SHP77 (cell line): ENCODE measurements around the gene CYP11A1.
A peak's percentile ranks its signal among the peaks of the same experiment; 100 is the strongest.

Experiments
- DNase-seq, 2 experiments: peaks; one replicate each; lab custom pipeline; 2025; lab: John Stamatoyannopoulos, UW

Gene CYP11A1

DNA sequence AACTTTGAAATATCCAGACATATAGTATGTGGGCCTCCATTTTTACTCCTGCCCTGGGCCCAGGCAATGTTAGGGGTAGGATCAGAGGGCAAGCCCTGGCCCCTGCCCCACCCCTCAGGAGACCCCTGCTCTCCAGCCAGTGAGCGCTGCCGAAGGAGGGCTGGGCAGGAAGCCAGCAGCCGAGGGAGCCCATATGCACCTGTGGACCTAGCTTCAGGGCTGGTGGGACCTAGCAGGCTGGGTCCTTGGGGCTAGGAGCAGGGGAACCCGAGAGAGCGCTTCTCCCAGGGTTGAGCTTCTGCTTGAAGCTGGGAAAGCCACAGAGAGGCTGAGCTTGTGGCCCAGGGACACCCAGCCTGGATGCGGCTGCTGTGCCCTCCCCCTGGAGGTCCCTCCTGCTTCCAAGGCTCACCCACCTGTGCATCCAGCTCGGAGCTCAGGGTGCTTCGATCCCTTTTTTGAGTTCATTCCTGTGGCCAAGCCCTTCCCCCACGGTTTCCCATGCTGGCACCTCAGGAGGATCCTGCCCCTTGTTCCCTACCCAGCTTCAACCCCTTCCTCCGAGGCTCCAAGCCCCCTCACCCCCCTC lies 21.0 kb upstream of the CYP11A1 start:
- no peak for DNase-seq

DNA sequence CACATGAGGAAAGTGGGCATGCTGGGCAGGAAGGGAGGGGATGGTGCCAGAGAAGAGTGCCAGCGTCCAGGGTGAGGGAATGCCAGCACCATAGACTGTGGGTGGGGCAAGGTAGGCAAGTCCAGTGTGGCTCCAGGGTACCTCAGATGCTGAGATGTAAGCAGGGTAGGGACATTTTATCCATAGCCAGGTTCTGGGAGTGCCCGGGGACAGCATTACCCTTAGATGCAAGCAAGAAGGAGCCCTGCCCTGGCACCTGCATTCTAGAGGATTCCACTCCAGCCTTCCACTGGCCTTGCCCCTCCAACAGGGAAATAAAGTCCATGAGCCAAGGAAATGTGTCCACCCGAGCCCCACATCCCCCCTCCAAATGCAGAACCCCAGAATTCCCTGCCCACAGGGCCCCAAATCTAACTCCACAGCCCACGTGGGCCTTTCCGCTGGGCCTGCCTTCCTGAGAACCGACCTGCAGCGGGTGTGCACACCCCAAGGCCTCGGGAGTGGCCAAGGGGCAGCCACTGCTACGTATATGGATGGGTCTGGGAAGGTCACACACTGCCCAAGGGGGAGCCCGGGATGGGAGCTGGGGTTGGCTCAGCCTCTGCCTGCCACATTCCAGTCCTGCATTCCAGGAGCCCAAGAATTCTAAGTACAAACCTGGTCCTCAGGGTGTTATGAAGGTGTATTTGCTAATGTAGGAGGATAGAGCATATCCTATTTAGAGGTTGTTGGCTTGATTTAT lies 20.3 kb upstream of the CYP11A1 start:
- DNase-seq: no peak

DNA sequence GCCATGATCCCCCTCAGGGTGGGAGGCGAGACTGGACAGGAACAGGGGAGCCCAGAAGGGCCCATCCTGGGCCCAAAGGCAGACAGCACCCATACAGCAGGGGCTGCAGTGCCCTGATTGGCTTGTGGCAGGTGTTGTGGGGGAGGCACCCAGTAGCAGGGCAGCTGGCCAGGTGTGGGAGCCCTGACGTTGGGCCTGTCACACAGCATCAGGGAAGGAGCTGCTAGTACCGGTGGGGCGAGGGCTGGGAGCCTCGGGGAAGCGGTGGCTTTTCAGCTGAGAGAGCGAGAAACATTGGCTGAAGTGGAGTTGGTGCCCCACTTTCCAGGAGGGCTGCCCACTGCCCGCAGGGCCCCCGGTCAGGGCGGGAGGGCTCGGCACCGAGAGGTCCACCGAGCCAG lies 19.7 kb upstream of the CYP11A1 start:
- DNase-seq: no peak

DNA sequence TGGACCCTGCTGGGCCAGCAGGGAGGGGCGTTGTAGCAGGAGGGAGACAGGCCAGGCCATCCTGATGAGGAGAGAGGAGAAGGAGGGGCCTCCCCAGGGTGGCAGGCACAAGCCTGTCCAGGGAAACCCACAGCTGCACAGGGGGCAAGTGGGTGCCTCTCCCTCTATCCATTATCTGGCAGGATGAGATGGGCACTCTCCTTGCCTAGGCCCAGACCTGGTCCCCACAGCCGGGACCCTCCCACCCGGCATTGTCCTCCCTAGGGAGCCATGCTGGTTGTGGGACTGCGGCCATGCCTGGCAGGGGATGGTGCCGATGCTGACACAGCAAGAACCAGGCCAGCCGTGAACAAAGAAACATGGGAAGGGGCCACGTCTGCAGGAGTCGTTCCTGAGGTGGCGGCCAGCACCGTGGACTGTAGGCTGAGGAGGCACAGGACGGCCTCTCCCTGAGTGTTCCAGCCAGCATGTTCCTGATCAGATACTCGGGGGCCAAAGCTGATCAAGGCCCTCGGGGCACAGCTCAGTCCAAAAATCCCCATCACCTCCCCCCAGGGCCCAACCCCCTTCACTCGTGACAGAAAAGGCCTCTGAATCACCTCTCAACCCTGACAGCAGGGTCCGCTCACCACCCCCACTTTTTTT lies 19.2 kb upstream of the CYP11A1 start:
- DNase-seq: no peak

DNA sequence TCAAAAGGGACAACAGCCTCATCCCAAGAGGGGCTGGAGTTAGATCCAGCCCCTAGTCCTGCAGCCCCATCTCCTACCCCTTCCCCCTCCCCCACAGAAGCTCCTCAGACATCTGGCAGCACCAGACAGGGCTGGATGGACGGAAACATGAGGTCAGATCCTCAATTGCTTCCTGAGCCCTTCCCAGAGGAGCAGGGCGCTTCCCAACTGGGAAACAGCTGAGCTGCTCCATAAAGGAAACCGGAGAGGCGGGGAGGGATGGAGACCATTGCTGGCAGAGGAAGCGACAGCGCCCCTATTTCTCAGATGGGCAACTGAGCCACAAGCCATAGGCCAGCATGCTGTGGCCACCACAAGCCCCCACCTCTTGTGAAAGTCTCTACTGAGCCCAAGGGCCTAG lies 18.3 kb upstream of the CYP11A1 start:
- no peak for DNase-seq

DNA sequence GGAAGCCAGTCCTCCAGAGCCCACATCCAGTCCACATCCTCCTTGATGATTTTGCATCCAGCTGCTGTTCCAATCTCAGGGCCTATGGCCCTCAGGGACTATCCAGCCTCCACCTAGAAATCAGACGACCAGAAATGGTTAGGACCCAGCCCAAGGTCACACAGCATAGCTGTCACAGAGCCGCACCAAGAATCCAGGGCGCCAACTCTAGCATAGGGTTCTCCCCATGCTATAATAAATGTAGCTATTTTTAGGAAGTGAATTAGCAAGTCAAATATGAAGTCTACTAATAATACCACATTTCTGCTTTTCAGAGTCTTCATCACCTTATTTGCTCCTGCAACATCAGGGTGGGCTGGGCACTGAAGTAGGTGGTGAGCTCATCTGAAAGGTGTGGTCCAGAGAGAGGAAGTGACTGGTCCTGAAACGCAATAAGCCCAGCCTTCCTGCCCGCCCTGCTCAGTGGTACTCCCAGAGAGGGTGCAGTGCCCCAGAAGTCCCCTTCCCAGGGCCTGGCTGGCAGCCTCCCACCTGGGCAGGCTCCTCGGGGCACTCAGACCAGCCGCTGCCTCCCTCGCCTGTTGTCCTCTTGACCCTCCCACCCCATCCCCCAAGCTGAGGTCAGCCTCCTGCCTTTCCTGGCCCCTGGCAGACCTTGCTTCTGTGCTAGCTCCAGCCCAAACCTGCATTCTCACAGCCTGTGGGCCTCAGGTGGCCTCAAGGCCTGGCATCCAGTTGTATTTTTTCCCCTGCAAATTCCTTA lies 17.6 kb upstream of the CYP11A1 start:
- no peak for DNase-seq

DNA sequence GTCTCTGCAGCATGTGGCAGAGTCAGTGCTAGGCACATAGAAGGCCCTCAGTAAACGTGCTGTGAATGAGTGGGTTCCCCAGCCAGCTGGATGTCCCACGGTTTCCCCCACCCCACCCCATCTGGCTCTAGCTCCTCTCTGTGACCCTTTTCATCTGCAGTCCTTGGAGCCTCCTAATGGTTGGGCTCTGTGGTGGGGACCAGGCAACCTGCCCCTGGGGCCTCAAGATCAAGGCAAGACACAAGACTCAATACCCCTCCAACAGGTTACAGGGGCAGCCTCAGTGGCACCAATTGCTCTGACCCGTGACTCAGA lies 17.1 kb upstream of the CYP11A1 start:
- DNase-seq: no peak

DNA sequence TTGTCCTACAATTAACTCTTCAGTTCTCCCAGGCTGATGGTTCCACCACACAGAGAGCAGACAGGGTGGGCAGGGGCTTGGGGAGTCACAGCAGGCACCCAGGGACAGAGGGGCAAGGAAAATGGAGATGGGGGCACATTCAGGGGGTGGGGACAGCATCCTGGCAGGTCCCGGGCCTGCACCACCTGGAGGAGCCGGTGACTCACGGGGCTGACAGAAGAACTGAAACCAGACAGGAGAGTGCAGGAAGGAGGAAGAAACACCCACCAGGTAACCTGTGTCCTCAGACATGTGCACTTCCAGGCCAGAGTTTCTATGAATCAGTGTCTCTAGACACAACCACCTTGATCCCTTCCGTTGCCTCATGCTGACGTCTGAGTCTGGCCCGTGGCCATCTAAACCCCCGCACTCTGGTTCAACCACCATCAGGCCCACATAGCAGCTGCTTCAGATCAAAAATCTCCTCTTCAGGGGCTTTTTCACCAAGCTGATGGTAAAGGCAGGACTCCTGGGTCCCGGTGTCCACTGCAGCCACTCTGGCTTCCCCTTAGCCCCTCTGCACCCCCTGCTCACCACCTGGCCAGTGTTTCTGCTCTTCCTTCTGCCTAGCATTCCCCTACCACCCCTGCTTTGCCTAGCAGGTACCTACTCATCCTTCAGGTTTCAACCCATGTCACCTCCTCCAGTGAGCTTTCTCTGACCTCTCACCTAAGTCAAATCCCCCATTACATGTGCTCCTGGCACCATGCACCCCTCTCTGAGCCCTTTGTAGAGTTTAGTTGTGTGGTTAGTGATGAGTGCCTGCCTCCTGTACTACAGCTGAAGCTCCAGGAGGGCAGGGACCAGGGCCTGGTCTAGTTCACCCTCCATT lies 16.5 kb upstream of the CYP11A1 start:
- no peak for DNase-seq

DNA sequence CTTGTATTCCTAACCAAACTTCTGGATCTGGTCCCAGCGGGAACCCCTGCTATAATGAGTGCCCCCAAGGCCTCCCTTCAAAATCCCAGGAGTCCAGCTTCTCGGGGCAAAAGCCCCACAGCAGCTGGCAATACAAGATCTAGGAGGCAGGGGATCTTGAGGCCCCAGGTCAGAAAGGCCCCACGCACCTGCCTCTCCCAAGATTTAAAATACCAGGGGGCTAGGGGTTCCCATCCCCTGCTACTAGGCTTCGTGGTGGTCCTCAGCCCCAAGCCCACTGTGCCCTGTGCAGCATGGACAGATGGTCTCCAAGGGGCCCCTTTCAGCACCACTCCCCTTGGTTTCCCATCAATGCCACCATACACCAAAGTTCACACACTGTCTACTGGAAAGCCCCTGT lies 15.8 kb upstream of the CYP11A1 start:
- no peak for DNase-seq

DNA sequence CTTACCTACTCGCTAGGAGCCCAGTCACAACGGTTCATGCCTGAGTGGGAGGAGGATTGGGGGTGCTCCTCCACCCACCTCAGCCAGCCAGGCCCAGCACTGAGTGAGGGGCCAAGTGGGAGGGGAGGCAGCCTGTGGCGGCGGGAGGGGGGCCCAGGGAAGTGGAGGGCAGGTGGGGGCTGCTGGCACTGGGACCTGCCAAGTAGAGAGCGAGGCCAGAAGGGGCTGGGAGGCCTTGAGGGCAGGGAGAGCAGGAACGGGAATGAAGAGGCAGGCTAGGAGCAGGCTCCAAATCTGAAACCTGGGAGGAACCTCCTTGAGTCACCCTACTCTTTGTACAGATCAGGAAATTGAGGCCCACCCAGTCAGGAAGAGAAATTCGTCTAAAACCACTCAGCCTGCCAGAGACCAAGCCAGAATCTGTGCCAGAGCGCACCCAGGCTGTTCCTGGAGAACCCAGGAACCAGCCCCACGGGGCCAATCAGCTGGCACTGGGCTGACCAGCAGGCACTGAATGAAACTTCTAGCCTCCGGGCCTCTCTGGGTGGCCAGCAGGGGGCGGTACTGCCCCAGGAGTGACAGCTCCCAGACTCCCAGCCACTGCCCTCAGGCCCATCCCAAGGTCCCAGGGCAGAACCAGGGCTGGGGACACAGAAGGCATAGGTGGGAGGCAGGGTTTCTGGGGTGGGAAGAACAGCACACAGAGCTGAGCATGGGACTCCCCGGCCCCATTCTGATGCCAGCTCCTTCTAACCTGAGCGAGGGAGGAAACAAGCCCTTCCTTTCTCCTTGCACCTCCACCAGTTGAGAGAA lies 14.8 kb upstream of the CYP11A1 start:
- DNase-seq: peak; percentile 64 to 66

DNA sequence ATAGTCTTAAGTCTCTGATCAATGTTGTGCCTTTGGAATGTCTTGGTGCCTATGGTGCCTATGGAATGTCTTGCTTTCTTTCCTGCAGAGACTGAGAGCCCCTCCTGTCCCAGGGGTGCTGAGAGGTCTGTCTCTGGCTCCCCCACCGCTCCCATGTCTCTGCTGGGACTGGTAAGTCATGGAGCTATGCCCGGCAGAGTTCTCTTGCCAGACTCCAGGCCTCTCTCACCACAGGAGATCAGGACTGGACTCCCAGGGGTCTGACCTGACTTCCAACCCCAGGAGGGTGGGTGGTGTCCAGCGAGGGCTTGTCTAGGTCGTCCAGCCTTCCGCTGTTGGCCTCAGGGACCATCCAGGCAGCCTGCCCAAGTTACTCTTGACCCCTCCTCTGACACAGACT lies 14.0 kb upstream of the CYP11A1 start:
- no peak for DNase-seq

DNA sequence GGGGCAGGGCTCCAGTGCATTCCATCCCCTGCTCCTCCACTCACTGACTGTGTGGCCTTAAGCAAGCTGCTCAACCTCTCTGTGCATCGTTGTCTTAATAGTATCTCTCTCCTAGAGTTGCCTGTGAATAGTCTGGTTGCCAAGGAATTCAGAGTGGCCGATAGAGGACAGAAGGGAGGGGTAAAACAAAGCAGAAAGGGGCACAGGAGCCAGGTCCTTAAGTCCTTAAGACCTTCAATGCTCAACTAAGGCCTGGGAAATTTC lies 13.7 kb upstream of the CYP11A1 start:
- no peak for DNase-seq

DNA sequence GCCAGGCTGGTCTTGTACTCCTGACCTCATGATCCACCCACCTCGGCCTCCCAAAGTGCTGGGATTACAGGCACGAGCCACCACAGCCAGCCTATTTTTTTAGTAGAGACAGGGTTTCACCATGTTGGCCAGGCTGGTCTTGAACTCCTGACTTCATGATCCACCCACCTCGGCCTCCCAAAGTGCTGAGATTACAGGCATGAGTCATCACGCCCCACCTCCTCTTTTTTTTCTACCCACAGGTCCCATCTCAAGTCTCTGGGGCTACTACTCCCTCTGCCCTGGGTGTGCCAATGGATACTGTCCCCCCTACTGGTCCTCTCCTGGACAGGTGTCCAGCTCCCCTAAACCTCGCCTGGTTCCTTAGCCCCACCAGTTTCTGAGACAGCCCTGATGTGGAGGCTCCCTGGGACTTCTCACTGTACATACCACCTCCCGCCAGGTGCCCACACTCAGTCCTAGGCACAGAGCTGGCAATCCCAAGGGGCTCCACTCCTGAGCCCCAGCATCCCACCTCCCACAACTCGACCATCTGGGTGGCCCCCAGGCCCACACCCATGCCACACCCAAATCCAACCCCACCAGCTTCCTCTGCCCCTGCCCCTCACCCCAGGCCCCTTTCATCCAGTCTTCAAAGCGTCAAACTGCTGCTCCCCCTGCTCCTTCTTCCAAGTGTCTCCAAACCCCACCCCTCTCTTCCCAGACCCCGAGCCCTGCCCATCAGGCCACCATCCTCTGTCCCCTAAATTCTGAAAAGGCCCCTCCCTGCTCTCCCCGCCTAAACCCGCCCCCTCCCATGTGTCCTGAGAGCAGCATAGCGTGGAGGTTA lies 13.1 kb upstream of the CYP11A1 start:
- no peak for DNase-seq

DNA sequence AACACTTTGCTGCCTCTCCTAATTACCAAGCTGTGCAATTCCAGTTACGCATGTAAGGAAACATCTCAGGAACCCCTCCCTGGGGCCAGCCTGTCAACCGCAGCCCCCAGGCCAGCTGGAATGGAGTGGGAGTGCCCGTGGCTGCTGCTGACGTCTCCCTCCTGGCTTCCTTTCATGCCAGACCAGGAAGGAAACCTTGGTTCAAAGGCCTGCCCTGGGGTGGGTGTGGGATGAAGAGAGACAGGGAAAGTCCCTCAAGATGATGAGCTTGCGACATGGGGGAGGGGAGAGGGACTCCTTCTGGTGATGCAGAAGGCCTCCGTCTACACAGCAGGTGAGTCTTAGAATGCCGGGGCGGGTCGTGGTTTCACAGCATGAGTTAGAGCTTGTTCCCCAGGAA lies 11.4 kb upstream of the CYP11A1 start:
- DNase-seq: no peak

DNA sequence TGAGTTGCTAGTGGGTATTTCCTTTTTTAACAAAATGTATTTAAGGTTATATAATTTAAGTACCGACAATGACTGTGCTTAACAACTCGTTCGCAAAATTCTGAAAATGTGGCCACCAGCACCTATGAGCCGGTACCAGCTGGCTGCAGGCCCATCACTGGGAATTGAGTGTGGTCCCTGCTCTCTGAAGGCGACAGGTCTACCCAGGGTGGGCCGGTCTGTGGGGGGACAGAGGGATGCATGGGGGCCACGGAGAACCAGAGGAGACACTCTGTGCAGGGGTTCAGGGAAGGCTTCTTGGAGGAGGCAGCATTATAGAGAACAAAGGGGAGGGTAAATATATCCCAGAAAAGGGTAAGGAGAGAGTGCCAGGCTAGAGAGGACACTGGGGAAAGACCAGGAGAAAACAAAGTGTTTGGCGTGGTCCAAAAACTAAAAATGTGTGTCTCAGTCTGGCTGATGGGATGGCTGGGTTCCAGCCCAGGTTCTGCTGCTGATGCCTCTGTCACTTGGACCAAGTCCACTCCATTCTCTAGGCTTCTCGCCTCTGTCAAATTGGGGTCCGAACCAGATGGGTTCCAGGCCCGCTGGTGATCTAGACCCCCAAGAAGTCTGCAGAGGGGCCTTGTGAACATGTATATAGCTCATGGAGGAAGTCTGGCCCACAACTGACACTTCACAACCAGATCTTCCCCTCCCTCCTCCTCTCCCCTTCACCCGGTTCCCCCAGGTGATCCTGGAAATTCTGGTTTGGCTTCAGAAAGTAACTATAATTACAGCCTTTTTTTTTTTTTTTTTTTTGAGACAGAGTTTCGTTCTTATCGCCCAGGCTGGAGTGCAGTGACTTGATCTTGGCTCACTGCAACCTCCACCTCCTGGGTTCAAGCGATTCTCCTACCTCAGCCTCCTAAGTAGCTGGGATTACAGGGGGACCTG lies 10.7 kb upstream of the CYP11A1 start:
- no peak for DNase-seq

DNA sequence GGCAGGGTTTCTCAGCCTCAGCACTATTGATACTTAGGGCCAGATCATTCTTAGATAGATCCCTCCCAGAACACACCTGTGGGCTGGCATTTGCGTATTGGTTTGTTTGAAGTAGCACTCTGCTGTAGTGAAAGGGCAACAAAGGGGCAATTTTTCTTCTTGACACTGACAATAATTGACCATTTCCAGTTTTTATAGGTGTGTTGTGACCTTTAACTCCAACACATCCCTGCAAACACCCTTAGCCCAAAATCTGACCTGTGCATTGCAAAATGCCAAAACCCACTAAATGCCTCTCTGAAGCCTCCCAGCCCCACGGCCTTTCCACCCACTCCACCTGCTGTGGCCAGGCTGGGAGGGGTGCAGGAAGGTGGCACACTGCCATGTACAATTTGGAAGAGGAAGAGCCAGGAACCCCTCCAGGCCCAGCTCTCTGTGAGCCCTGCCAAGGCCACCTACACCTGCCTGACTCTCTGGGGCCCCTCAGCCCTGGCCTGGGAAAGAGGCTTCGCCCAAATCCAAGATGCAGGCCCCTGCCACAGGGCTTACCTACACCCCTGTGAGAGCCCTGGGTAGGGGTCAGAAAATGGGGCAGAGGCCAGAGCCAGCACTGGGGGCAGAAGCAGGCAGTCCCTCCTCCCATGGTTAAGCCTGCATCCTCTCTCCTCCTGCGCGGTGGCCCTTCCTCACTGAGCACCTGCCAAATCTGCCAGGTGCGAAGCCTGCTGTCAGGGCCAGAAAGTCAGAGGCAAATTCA lies 9.6 kb upstream of the CYP11A1 start:
- DNase-seq: no peak

DNA sequence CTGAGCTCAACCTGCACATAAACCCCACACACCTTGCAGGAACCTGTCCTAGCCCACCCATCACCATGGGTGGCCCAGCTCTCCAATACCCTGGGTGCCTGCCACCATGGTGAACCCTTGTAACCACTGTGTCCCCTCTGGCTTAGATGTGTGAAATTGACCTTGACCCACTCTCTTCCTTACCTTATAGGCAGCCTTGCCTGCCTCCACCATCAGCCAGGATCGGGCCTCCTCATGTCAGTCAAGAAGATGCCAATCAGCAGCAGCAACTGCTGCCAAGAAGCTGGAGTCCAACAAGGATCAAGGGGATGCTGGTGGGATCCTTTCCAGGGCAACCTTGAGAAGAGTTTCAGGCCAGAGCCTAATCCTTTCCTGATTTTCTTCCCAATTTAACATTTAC lies 8.8 kb upstream of the CYP11A1 start:
- no peak for DNase-seq

DNA sequence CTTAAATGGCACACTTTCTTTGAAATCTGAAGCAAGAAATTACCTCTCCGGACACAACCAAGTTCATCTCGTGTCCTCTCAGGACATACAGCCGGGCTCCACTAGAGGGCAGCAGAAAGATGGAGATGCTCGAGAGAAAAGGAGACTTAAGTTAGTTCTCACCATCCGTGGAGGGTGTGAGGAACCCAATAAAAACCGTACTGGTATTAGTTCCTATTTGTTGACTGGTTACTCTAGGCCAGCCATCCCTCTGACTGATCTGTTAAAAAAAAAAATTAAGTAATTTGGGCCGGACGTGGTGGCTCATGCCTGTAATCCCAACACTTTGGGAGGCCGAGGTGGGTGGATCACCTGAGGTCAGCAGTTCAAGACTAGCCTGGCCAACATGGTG lies 7.9 kb upstream of the CYP11A1 start:
- peak; percentile 63 to 72 for DNase-seq
